ENCODE results near the gene SLC25A47. TPM values are rescaled to one million over a fixed set of nuclear protein-coding genes. Genes with fewer than 3 reads are reported as not detected.

The SLC25A47 gene, protein sequence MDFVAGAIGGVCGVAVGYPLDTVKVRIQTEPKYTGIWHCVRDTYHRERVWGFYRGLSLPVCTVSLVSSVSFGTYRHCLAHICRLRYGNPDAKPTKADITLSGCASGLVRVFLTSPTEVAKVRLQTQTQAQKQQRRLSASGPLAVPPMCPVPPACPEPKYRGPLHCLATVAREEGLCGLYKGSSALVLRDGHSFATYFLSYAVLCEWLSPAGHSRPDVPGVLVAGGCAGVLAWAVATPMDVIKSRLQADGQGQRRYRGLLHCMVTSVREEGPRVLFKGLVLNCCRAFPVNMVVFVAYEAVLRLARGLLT
- total RNA-seq = not detected

DNA sequence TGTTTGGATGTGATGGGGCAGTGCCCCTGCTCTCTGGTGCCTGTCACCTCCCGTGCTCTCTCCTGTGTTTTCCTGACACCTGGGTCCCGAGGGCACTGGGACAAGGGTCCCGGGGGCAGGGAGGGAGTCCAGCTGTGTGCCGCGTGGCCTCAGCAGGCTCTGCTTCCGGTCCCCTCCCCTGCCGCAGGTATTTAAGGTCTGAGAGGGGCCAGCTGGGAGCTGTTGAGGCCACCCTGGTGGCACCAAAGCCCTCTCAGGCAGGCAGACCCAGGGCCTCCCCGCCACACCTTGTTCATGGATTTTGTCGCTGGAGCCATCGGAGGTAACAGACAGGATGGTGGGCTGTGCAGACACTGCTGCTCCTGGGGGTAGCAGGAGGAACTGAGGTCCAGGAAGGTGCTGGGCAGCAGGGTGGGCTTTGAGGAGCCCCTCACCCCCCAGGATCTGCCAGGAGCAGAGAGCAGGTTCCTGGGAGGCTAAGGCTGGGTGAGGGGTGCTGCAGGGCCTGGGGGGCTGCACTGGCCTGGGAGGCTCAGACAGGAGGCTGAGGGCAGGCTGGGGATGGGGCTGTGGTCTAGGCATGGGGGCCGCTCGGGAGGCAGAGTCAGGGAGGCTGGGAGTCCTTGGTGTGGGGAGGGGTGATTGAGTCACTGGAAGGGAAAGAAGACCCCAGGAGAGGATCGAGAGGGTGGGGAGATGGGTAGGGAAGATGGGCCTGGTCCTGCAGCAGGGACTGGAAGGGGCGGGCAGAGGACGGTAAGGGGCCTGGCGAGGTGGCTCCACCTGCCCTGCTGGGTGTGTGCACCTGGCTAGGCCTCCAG is at the start of gene SLC25A47:
Gene SLC25A47, plus strand, starts transcription at position 219 of the 821 bp plus-strand sequence. Its CDS starts 76 bp downstream, at position 295.
- TF ChIP-seq POLR2A (IDR thresholded peaks at IDR 0.05) = no peak
- TF ChIP-seq, protein P1, sequence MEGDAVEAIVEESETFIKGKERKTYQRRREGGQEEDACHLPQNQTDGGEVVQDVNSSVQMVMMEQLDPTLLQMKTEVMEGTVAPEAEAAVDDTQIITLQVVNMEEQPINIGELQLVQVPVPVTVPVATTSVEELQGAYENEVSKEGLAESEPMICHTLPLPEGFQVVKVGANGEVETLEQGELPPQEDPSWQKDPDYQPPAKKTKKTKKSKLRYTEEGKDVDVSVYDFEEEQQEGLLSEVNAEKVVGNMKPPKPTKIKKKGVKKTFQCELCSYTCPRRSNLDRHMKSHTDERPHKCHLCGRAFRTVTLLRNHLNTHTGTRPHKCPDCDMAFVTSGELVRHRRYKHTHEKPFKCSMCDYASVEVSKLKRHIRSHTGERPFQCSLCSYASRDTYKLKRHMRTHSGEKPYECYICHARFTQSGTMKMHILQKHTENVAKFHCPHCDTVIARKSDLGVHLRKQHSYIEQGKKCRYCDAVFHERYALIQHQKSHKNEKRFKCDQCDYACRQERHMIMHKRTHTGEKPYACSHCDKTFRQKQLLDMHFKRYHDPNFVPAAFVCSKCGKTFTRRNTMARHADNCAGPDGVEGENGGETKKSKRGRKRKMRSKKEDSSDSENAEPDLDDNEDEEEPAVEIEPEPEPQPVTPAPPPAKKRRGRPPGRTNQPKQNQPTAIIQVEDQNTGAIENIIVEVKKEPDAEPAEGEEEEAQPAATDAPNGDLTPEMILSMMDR (IDR thresholded peaks at IDR 0.05) = no peak
- DNase-seq (ENCODE audit: low spot score in 2 of 2) = no peak
- no peak within 1 kb of the TSS for H3K4me3 ChIP-seq (ENCODE audit: low read depth, poor library complexity, severe bottlenecking)
- WGBS, 2 donors = 91 to 93% methylated on average over 14 of the region's 16 CpGs
- intact Hi-C loops (cut with DNase I; ENCODE audit: low total_unique reads) = no loop called here

DNA sequence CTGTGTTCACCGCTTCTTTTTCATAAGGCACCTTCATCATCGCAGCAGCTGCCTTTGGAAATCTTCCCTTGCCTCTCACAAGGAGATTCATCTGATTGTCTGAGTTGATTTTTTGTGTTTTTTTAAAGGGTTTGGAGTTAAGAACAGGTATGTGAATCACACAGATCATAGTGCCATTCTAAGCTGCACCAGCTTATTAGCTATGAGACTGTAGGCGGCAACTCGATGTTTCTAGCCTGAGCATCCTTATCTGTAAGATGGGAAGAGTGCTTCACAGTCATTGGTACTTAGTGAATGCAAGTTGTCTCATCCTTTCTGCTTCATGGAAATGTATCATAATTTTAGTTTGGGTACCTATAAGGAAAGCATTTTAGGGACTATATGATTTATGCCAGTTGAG is 48.9 kb upstream of the SLC25A47 start:
- no peak overlapping the region for H3K4me3 ChIP-seq (ENCODE audit: low read depth, poor library complexity, severe bottlenecking)
- intact Hi-C loops (cut with DNase I; ENCODE audit: low total_unique reads) = loop anchor here (5.0 kb wide), 1 partner anchor 103 kb away; the partner anchor contains the start of gene WDR25
- no peak for TF ChIP-seq POLR2A (IDR thresholded peaks at IDR 0.05)
- TF ChIP-seq, protein P1 (IDR thresholded peaks at IDR 0.05) = no peak
- WGBS, 2 donors = 97 to 98% methylated on average over 4 of the region's 4 CpGs
- DNase-seq (ENCODE audit: low spot score in 2 of 2) = no peak

DNA sequence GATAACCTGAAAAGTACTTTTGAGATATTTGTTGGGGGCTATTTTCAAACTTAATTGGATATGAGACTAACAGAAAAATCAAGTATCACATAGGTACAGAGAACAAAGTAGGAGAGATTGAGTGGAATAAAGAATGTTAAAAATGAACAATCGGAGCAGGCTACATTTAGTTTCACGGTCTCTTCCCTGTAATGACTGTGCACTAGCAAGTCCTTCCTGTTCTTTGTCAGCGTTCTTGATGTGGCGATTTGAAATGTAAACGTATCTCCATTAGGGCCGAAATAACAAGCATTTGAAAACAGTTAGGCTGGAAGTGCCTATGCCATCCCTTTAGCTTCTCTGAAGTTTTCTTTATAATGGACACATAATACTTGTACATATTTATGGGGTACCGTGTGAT is 47.9 kb upstream of the SLC25A47 start:
- 74 to 82% methylated on average over 7 of the region's 7 CpGs for WGBS, 2 donors
- TF ChIP-seq, protein P1 (IDR thresholded peaks at IDR 0.05) = no peak
- TF ChIP-seq POLR2A (IDR thresholded peaks at IDR 0.05) = no peak
- intact Hi-C loops (cut with DNase I; ENCODE audit: low total_unique reads) = no loop called here
- H3K4me3 ChIP-seq (ENCODE audit: low read depth, poor library complexity, severe bottlenecking) = no peak overlapping the region
- DNase-seq (ENCODE audit: low spot score in 2 of 2) = no peak

DNA sequence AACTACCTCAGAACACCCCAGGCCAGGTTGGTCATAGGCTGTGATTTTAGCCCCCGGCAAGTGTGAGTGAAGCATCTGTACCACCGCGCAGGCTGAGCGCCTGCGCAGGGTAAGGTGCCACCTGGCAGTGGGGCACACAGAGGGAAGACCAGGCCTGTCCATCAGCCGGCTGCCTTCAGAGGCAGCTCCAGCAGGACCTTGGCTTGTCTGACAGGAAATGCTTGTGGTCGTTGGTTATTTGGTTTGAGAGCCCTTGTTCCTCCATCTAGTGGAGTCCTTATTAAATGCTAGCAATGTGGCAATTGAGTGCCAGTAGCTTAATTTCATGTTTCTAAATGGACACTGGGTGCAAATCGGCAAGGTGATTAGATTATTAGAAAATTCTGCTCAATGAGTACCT is 44.4 kb upstream of the SLC25A47 start:
- no peak overlapping the region for H3K4me3 ChIP-seq (ENCODE audit: low read depth, poor library complexity, severe bottlenecking)
- TF ChIP-seq POLR2A (IDR thresholded peaks at IDR 0.05) = no peak
- TF ChIP-seq, protein P1 (IDR thresholded peaks at IDR 0.05) = no peak
- intact Hi-C loops (cut with DNase I; ENCODE audit: low total_unique reads) = no loop called here
- peak in 1 of 2 donors; percentile 80 for DNase-seq (ENCODE audit: low spot score in 2 of 2)
- 65 to 76% methylated on average over 8 of the region's 8 CpGs for WGBS, 2 donors

DNA sequence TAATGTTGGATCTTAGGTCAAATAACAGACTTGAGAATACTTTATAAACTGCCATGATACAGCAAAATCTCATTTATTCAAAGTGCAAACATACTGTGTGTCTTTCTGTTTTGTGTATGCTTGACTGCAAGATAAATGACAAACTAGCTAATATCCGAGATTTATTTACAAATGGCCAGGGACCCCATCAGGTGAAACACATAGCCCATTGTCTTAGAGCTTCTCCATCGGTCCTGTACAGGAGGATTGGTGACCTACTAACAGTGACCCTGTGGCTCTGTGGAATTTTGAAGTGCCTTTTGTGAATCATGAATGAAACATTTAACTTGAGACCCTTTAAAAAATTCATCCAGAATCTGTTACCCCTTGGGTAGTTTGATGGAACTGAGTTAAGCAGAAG is 44.0 kb upstream of the SLC25A47 start:
- no peak for TF ChIP-seq POLR2A (IDR thresholded peaks at IDR 0.05)
- TF ChIP-seq, protein P1 (IDR thresholded peaks at IDR 0.05) = no peak
- 87 to 89% methylated on average over 2 of the region's 2 CpGs for WGBS, 2 donors
- no peak overlapping the region for H3K4me3 ChIP-seq (ENCODE audit: low read depth, poor library complexity, severe bottlenecking)
- no peak for DNase-seq (ENCODE audit: low spot score in 2 of 2)
- intact Hi-C loops (cut with DNase I; ENCODE audit: low total_unique reads) = no loop called here
